GM12892 (cell line): ENCODE results near the gene SWAP70.

Source experiments
- DNase-seq: peaks from one replicate; pipeline ENCODE4 v3.0.0; 2011; ENCODE audit not compliant: insufficient read length
- FAIRE-seq: peaks from 2 replicates; lab custom pipeline; 2011; peaks lifted over from hg19 to GRCh38; lab: Jason Lieb, UNC
- POLR2A ChIP-seq: IDR thresholded peaks from 2 replicates; pipeline ENCODE4 v1.6.1; 2011; ENCODE audit warnings: low read depth, low read length, control low read depth
- POLR2AphosphoS5 ChIP-seq: IDR thresholded peaks from 2 replicates; pipeline ENCODE4 v1.6.1; 2011; ENCODE audit warnings: low read depth, low read length, control low read depth
- TAF1 ChIP-seq: IDR thresholded peaks from 2 replicates; pipeline ENCODE4 v1.6.1; 2011; ENCODE audit warnings: low read depth, mild to moderate bottlenecking, control low read depth, low read length, borderline replicate concordance

SWAP70 gene

GRCh38 chr11:9759519-9760192 lies 95.8 kb downstream of the SWAP70 start:
- peak; percentile 58 for DNase-seq
- TF ChIP-seq POLR2AphosphoS5 (no peak), POLR2A (no peak), TAF1 (no peak)
- FAIRE-seq = peak; percentile 98

- FAIRE-seq = peak; percentile 62
- no peak for TF ChIP-seq TAF1
- no peak for TF ChIP-seq POLR2AphosphoS5
- no peak for TF ChIP-seq POLR2A
- DNase-seq = no peak
These were observed 96.3 kb downstream of the SWAP70 start for GRCh38 chr11:9760193-9760575.

- DNase-seq (no peak), FAIRE-seq (no peak)
- TF ChIP-seq POLR2AphosphoS5 (no peak), POLR2A (no peak), TAF1 (no peak)
These were observed 97.6 kb downstream of the SWAP70 start for GRCh38 chr11:9761441-9761945.

GRCh38 chr11:9762531-9762930 lies 98.7 kb downstream of the SWAP70 start:
- no peak for DNase-seq
- FAIRE-seq = no peak
- no peak for TF ChIP-seq TAF1
- TF ChIP-seq POLR2AphosphoS5 = no peak
- no peak for TF ChIP-seq POLR2A

- FAIRE-seq = peak; percentile 46
- DNase-seq = no peak
- no peak for TF ChIP-seq TAF1
- no peak for TF ChIP-seq POLR2A
- TF ChIP-seq POLR2AphosphoS5 = no peak
These were observed 99.4 kb downstream of the SWAP70 start for GRCh38 chr11:9763301-9763700.

GRCh38 chr11:9765320-9766101 lies 101.6 kb downstream of the SWAP70 start:
- no peak for TF ChIP-seq POLR2AphosphoS5
- TF ChIP-seq POLR2A = no peak
- TF ChIP-seq TAF1 = no peak
- DNase-seq (no peak), FAIRE-seq (peak; percentile 92)

- DNase-seq = no peak
- TF ChIP-seq TAF1 (no peak), POLR2A (no peak), POLR2AphosphoS5 (no peak)
- peak; percentile 66 for FAIRE-seq
These were observed 105.7 kb downstream of the SWAP70 start for GRCh38 chr11:9769621-9770020.

- FAIRE-seq (no peak), DNase-seq (no peak)
- TF ChIP-seq TAF1 = no peak
- TF ChIP-seq POLR2A = no peak
- TF ChIP-seq POLR2AphosphoS5 = no peak
These were observed 107.2 kb downstream of the SWAP70 start for GRCh38 chr11:9771071-9771511.

GRCh38 chr11:9772218-9772617 lies 108.3 kb downstream of the SWAP70 start:
- TF ChIP-seq TAF1 (no peak), POLR2AphosphoS5 (no peak), POLR2A (no peak)
- FAIRE-seq (no peak), DNase-seq (no peak)

GRCh38 chr11:9773524-9773923 lies 109.6 kb downstream of the SWAP70 start:
- TF ChIP-seq POLR2A (no peak), TAF1 (no peak), POLR2AphosphoS5 (no peak)
- FAIRE-seq (no peak), DNase-seq (no peak)

GRCh38 chr11:9774109-9774508 lies 110.2 kb downstream of the SWAP70 start:
- DNase-seq = no peak
- no peak for FAIRE-seq
- TF ChIP-seq POLR2A (no peak), TAF1 (no peak), POLR2AphosphoS5 (no peak)
